Measurements from ENCODE around the gene POLR2J3.
"Not testable (repeated sequence)": the region's sequence is repeated elsewhere in the genome, so short reads cannot be mapped to it uniquely, and the experiment has no call there.

Gene POLR2J3

DNA sequence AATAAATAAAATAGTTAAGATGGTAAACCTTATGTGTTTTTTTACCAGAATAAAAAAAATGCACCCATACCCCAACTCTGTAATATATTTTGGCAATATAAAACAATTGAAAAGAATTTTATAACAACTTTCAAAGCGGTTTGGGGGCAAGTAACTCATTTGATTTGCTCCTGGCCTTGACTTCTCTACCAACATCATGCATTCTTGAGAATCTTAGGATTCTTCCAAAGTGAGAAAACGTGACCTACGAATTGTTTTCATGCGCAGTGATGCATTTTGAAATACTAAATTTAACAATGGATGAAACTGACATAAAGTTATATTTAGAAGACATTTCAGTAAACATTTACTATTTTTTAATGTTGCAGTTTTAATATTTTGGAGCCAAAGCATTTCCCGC lies 51.6 kb downstream of the POLR2J3 start:
- DNase-seq (ENCODE audit: low read depth), result not testable (repeated sequence)

GRCh38 chr7:102517550-102518147 lies 54.7 kb downstream of the POLR2J3 start, which contains the start of gene RASA4B:
TSS of gene RASA4B (minus strand) at chr7:102517777. CDS start at chr7:102517710, 67 bp downstream.
- not testable (repeated sequence) for DNase-seq (ENCODE audit: low read depth)
